Left forelimb (tissue), 1 donor: ENCODE measurements around the gene RYR2.

ENCODE experiments used
- DNase-seq: peaks from one replicate; pipeline ENCODE4 v3.0.0-alpha.2; 2018; ENCODE audit warnings: low spot score

RYR2 gene

GRCh38 chr1:237032029-237032428 lies 10.0 kb upstream of the RYR2 start:
- DNase-seq: no peak

GRCh38 chr1:237033061-237033460 lies 8.9 kb upstream of the RYR2 start:
- no peak for DNase-seq

GRCh38 chr1:237033804-237034203 lies 8.2 kb upstream of the RYR2 start:
- DNase-seq: no peak

- DNase-seq: no peak
Measured at GRCh38 chr1:237035759-237036158, 6.2 kb upstream of the RYR2 start.

- DNase-seq: no peak
Measured at GRCh38 chr1:237038211-237038610, 3.8 kb upstream of the RYR2 start.

- no peak for DNase-seq
Measured at GRCh38 chr1:237040823-237041222, 1.2 kb upstream of the RYR2 start.

- DNase-seq: no peak
Measured at GRCh38 chr1:237041461-237041794, 556 bp upstream of the RYR2 start.

- no peak for DNase-seq
Measured at GRCh38 chr1:237042526-237042891, 525 bp downstream of the RYR2 start.

- DNase-seq: no peak
Measured at GRCh38 chr1:237042892-237043576, 1.1 kb downstream of the RYR2 start.

GRCh38 chr1:237043846-237044636 lies 2.1 kb downstream of the RYR2 start:
- no peak for DNase-seq

- no peak for DNase-seq
Measured at GRCh38 chr1:237045278-237046016, 3.5 kb downstream of the RYR2 start.

- no peak for DNase-seq
Measured at GRCh38 chr1:237048803-237049202, 6.8 kb downstream of the RYR2 start.

GRCh38 chr1:237050185-237050584 lies 8.2 kb downstream of the RYR2 start:
- DNase-seq: no peak

- no peak for DNase-seq
Measured at GRCh38 chr1:237050915-237051314, 8.9 kb downstream of the RYR2 start.

- no peak for DNase-seq
Measured at GRCh38 chr1:237054313-237054712, 12.3 kb downstream of the RYR2 start.

- no peak for DNase-seq
Measured at GRCh38 chr1:237058470-237058869, 16.5 kb downstream of the RYR2 start.

- DNase-seq: no peak
Measured at GRCh38 chr1:237059244-237059643, 17.3 kb downstream of the RYR2 start.

- no peak for DNase-seq
Measured at GRCh38 chr1:237062976-237063375, 21.0 kb downstream of the RYR2 start.

GRCh38 chr1:237065903-237066302 lies 23.9 kb downstream of the RYR2 start:
- no peak for DNase-seq

- DNase-seq: no peak
Measured at GRCh38 chr1:237070519-237070918, 28.5 kb downstream of the RYR2 start.

- DNase-seq: no peak
Measured at GRCh38 chr1:237071641-237072420, 29.8 kb downstream of the RYR2 start.

- no peak for DNase-seq
Measured at GRCh38 chr1:237074371-237075117, 32.6 kb downstream of the RYR2 start.
